Smooth muscle cell (in vitro differentiated cells): ENCODE measurements around the gene ZNF23. TPM values are rescaled to one million over a fixed set of nuclear protein-coding genes. Genes with fewer than 3 reads are reported as not detected.

Experiments used
- DNase-seq: peaks from one replicate; lab custom pipeline; 2025; ENCODE audit not compliant: unreplicated experiment; lab: John Stamatoyannopoulos, UW
- H2AFZ ChIP-seq: fragments of 200-600 bp; sonication (generic); 2 replicates; pipeline ENCODE4 v1.6.0; 2016; ENCODE audit warnings: antibody characterized with exemption, low read depth, mild to moderate bottlenecking
- H3F3A ChIP-seq: fragments of 200-600 bp; sonication (generic); 2 replicates; pipeline ENCODE4 v1.6.0; 2017; ENCODE audit warnings: antibody characterized with exemption, low read depth
- H3K27ac ChIP-seq: fragments of 200-600 bp; sonication (generic); 2 replicates; pipeline ENCODE4 v1.5.1; 2016; ENCODE audit warnings: low read depth, mild to moderate bottlenecking
- H3K27me3 ChIP-seq: fragments of 200-600 bp; sonication (generic); 2 replicates; pipeline ENCODE4 v1.6.1; 2016; ENCODE audit warnings: low read depth, mild to moderate bottlenecking
- H3K36me3 ChIP-seq: fragments of 200-600 bp; sonication (generic); 2 replicates; pipeline ENCODE4 v1.5.1; 2016; ENCODE audit warnings: low read depth
- H3K4me1 ChIP-seq: fragments of 200-600 bp; sonication (generic); 2 replicates; pipeline ENCODE4 v1.5.1; 2016; ENCODE audit warnings: low read depth
- H3K4me2 ChIP-seq: fragments of 200-600 bp; sonication (generic); 2 replicates; pipeline ENCODE4 v1.6.0; 2016; ENCODE audit warnings: mild to moderate bottlenecking
- H3K4me3 ChIP-seq: fragments of 200-600 bp; sonication (generic); 2 replicates; pipeline ENCODE4 v1.5.1; 2016; ENCODE audit warnings: mild to moderate bottlenecking
- H3K79me2 ChIP-seq: fragments of 200-600 bp; sonication (generic); 2 replicates; pipeline ENCODE4 v1.6.0; 2016; ENCODE audit warnings: low read depth, mild to moderate bottlenecking
- H3K9ac ChIP-seq: fragments of 200-600 bp; sonication (generic); 2 replicates; pipeline ENCODE4 v1.6.0; 2016; ENCODE audit warnings: low read depth
- H3K9me3 ChIP-seq: fragments of 200-600 bp; sonication (generic); replicated peaks from 2 replicates; pipeline ENCODE4 v1.5.1; 2016; ENCODE audit warnings: low read depth
- H4K20me1 ChIP-seq: fragments of 200-600 bp; sonication (generic); 2 replicates; pipeline ENCODE4 v1.6.0; 2016; ENCODE audit warnings: low read depth
- CTCF ChIP-seq: fragments of 200-600 bp; sonication (generic); IDR thresholded peaks from 2 replicates; pipeline ENCODE4 v1.5.1; 2017; ENCODE audit warnings: borderline replicate concordance, mild to moderate bottlenecking, antibody characterized with exemption; ENCODE audit not compliant: insufficient read depth, poor library complexity, severe bottlenecking
- WGBS: methylation state at CpG from one replicate; pipeline ENCODE4 v1.1.7; 2016; ENCODE audit warnings: low lambda C conversion rate; 5-methylcytosine and 5-hydroxymethylcytosine counted together
- polyA plus RNA-seq: library from polyadenylated mRNA; unstranded; fragments of >200 nt; fragmentation: Nextera tagmentation; extraction: Ambion mirVana; gene quantifications from 2 replicates; pipeline ENCODE4 v1.2.1, GENCODE V29; 2016
- total RNA-seq: library from RNA; depleted of rRNA; stranded (reverse); fragments of >200 nt; gene quantifications from 2 replicates; pipeline ENCODE4 v1.2.3, GENCODE V29; 2014

The ZNF23 gene
- total and polyA plus RNA-seq, 2 experiments from 2014 or later: 6.8 to 13.1 TPM

- peaks cover 11% of the 10 kb centered on the region for H3K36me3 ChIP-seq
- H3K9me3 ChIP-seq: peaks cover 8% of the 10 kb centered on the region
- no peak overlapping the region for H3K27ac ChIP-seq
- TF ChIP-seq CTCF: no peak
- no peaks in the 10 kb centered on the region for H4K20me1 ChIP-seq
- 95% methylated on average over 4 of the region's 4 CpGs for WGBS
- H3F3A ChIP-seq: no peaks in the 10 kb centered on the region
- no peak overlapping the region for H3K9ac ChIP-seq
- H3K4me2 ChIP-seq: no peak overlapping the region
- no peak overlapping the region for H3K4me3 ChIP-seq
- H3K79me2 ChIP-seq: peaks cover 17% of the 10 kb centered on the region
- DNase-seq: no peak
- no peaks in the 10 kb centered on the region for H3K27me3 ChIP-seq
- H2AFZ ChIP-seq: no peak overlapping the region
- H3K4me1 ChIP-seq: peaks cover 11% of the 10 kb centered on the region
Observed at GRCh38 chr16:71456801-71457200, 5.2 kb downstream of the ZNF23 start.

- no peak for TF ChIP-seq CTCF
- Histone ChIP-seq H3K27me3 (no peaks in the 10 kb centered on the region), H3K4me1 (no peaks in the 10 kb centered on the region), H3K9ac (no peak overlapping the region), H3K9me3 (peaks cover 46% of the 10 kb centered on the region), H3F3A (no peaks in the 10 kb centered on the region), H3K4me3 (no peak overlapping the region), H2AFZ (no peak overlapping the region), H4K20me1 (no peaks in the 10 kb centered on the region), H3K36me3 (peaks cover 49% of the 10 kb centered on the region), H3K79me2 (no peaks in the 10 kb centered on the region), H3K27ac (no peak overlapping the region), H3K4me2 (no peak overlapping the region)
- no peak for DNase-seq
Observed at GRCh38 chr16:71453036-71453435, 9.0 kb downstream of the ZNF23 start.

- H3K36me3 ChIP-seq: peaks cover 55% of the 10 kb centered on the region
- peaks cover 52% of the 10 kb centered on the region for H3K9me3 ChIP-seq
- H3F3A ChIP-seq: no peaks in the 10 kb centered on the region
- no peaks in the 10 kb centered on the region for H3K27me3 ChIP-seq
- H3K4me1 ChIP-seq: no peaks in the 10 kb centered on the region
- no peak overlapping the region for H3K27ac ChIP-seq
- WGBS: 97% methylated on average over 3 of the region's 3 CpGs
- H3K9ac ChIP-seq: no peak overlapping the region
- no peak overlapping the region for H2AFZ ChIP-seq
- no peak for DNase-seq
- no peaks in the 10 kb centered on the region for H4K20me1 ChIP-seq
- H3K79me2 ChIP-seq: no peaks in the 10 kb centered on the region
- no peak for TF ChIP-seq CTCF
- H3K4me2 ChIP-seq: no peak overlapping the region
- no peak overlapping the region for H3K4me3 ChIP-seq
Observed at GRCh38 chr16:71449020-71449419, 13.0 kb downstream of the ZNF23 start.

GRCh38 chr16:71448274-71448866 lies 13.7 kb downstream of the ZNF23 start:
- Histone ChIP-seq H3K9me3 (peaks cover 52% of the 10 kb centered on the region), H4K20me1 (no peaks in the 10 kb centered on the region), H3K36me3 (peaks cover 55% of the 10 kb centered on the region), H3K4me3 (peak overlapping the region; percentile 8), H3K4me2 (no peak overlapping the region), H3F3A (no peaks in the 10 kb centered on the region), H3K27ac (no peak overlapping the region), H3K27me3 (no peaks in the 10 kb centered on the region), H3K4me1 (no peaks in the 10 kb centered on the region), H3K9ac (no peak overlapping the region), H2AFZ (no peak overlapping the region), H3K79me2 (no peaks in the 10 kb centered on the region)
- no peak for DNase-seq
- 98% methylated on average over 7 of the region's 7 CpGs for WGBS
- TF ChIP-seq CTCF: no peak
